ENCODE results near the gene ELAVL3.

DNA sequence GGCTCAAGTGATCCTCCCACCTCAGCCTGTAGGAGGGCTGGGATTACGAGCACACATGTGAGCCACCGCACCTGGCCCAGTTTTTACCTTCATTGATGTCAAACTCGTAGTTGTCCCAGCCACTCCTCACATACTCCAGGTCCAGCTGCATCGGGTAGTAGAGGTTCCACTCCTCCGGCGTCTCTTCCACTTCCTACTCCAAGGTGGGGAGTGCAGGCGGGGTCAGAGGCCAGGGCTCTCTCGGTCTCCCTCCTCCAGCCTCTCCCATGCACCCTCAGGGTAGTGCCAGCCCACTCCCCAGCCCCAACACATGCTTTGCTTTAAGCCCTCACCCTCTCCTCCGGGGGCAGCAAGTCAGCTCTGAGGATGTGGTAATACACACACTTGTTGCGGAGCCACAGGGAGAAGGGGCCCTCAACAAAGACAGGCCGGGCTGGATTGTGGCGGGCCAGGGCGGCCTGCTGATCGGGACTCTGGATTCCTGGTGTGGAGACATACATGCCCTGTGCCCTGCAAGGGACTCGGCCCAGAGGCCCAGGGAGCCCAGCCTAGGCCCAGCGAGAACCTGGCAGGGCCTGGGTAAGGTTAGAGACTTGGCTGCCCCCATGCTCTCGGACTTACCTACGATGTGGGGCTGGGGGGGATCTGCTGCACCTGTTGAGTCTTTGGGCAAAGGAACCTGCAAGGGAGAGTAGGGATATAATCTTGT, 26.7 kb upstream of the ELAVL3 start:
- TF ChIP-seq, protein P1, sequence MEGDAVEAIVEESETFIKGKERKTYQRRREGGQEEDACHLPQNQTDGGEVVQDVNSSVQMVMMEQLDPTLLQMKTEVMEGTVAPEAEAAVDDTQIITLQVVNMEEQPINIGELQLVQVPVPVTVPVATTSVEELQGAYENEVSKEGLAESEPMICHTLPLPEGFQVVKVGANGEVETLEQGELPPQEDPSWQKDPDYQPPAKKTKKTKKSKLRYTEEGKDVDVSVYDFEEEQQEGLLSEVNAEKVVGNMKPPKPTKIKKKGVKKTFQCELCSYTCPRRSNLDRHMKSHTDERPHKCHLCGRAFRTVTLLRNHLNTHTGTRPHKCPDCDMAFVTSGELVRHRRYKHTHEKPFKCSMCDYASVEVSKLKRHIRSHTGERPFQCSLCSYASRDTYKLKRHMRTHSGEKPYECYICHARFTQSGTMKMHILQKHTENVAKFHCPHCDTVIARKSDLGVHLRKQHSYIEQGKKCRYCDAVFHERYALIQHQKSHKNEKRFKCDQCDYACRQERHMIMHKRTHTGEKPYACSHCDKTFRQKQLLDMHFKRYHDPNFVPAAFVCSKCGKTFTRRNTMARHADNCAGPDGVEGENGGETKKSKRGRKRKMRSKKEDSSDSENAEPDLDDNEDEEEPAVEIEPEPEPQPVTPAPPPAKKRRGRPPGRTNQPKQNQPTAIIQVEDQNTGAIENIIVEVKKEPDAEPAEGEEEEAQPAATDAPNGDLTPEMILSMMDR (conservative IDR thresholded peaks at IDR 0.05; ENCODE audit: low read length): no peak
- no peak for TF ChIP-seq EZH2phosphoT487 (IDR thresholded peaks at IDR 0.05; ENCODE audit: borderline replicate concordance)

Data from Loucy (cell line).